OCI-LY1 (cell line): ENCODE results near the gene ING2.

Experiments used
- H2AFZ ChIP-seq: fragments of 200-600 bp; sonication (generic), shearing (Covaris generic); 2 replicates; pipeline ENCODE4 v1.6.0; 2014; ENCODE audit warnings: antibody characterized with exemption, mild to moderate bottlenecking, low read length
- H3F3A ChIP-seq: fragments of 200-600 bp; sonication (generic), shearing (Covaris generic); 2 replicates; pipeline ENCODE4 v1.6.0; 2014; ENCODE audit warnings: mild to moderate bottlenecking, antibody characterized with exemption, low read length, moderate library complexity; ENCODE audit not compliant: insufficient read depth
- H3K27ac ChIP-seq: fragments of 200-600 bp; sonication (generic); 2 replicates; pipeline ENCODE4 v1.5.1; 2014; ENCODE audit warnings: low read length, mixed run types, mild to moderate bottlenecking, low read depth; ENCODE audit not compliant: poor library complexity, severe bottlenecking
- H3K27me3 ChIP-seq: fragments of 200-600 bp; sonication (generic); 2 replicates; pipeline ENCODE4 v1.6.0; 2014; ENCODE audit warnings: antibody characterized with exemption, mild to moderate bottlenecking, low read length, moderate library complexity; ENCODE audit not compliant: insufficient read depth
- H3K36me3 ChIP-seq: fragments of 200-600 bp; sonication (generic); 2 replicates; pipeline ENCODE4 v1.6.1; 2014; ENCODE audit warnings: mild to moderate bottlenecking, antibody characterized with exemption, low read length, moderate library complexity, mixed read lengths; ENCODE audit not compliant: insufficient read depth
- H3K4me1 ChIP-seq: fragments of 200-600 bp; sonication (generic); 2 replicates; pipeline ENCODE4 v1.5.1; 2014; ENCODE audit warnings: mild to moderate bottlenecking, low read length, moderate library complexity; ENCODE audit not compliant: insufficient read depth, severe bottlenecking
- H3K4me2 ChIP-seq: fragments of 200-600 bp; sonication (generic), shearing (Covaris generic); 2 replicates; pipeline ENCODE4 v1.6.1; 2014; ENCODE audit warnings: low read length
- H3K4me3 ChIP-seq: fragments of 200-600 bp; sonication (generic); 2 replicates; pipeline ENCODE4 v1.5.1; 2014; ENCODE audit warnings: low read length, low read depth, mild to moderate bottlenecking, mixed read lengths; ENCODE audit not compliant: poor library complexity, severe bottlenecking
- H3K79me2 ChIP-seq: fragments of 200-600 bp; shearing (Covaris generic); 2 replicates; pipeline ENCODE4 v1.6.1; 2016; ENCODE audit warnings: mixed run types, low read length, mixed read lengths; ENCODE audit not compliant: insufficient read depth
- H3K9ac ChIP-seq: fragments of 200-600 bp; sonication (generic), shearing (Covaris generic); 2 replicates; pipeline ENCODE4 v1.6.1; 2014; ENCODE audit warnings: mild to moderate bottlenecking, low read length, mixed read lengths
- H3K9me2 ChIP-seq: fragments of 200-600 bp; sonication (generic), shearing (Covaris generic); 2 replicates; pipeline ENCODE4 v1.6.1; 2014; ENCODE audit warnings: low read depth, mild to moderate bottlenecking, low read length, mixed read lengths
- H3K9me3 ChIP-seq: fragments of 200-600 bp; shearing (Covaris generic); 2 replicates; pipeline ENCODE4 v1.6.1; 2014; ENCODE audit warnings: low read length, mixed read lengths
- H4K20me1 ChIP-seq: fragments of 200-600 bp; sonication (generic), shearing (Covaris generic); 2 replicates; pipeline ENCODE4 v1.6.0; 2016; ENCODE audit warnings: mild to moderate bottlenecking, low read length; ENCODE audit not compliant: insufficient read depth
- EZH2 ChIP-seq: fragments of 200-600 bp; sonication (generic), shearing (Covaris generic); IDR thresholded peaks from 2 replicates; pipeline ENCODE4 v1.8.0; 2017; ENCODE audit warnings: borderline replicate concordance, mixed run types, mild to moderate bottlenecking, antibody characterized with exemption, low read length, moderate library complexity, mixed read lengths
- TF ChIP-seq, protein P1 (sequence below): fragments of 200-600 bp; sonication (generic), shearing (Covaris generic); IDR thresholded peaks from 2 replicates; pipeline ENCODE4 v1.5.1; 2017; ENCODE audit warnings: mild to moderate bottlenecking, antibody characterized with exemption, low read length, moderate library complexity, mixed read lengths

The ING2 gene

GRCh38 chr4:183554346-183554686 is 49.5 kb downstream of the ING2 start:
- H2AFZ ChIP-seq: no peak overlapping the region
- no peak overlapping the region for H3K27ac ChIP-seq
- H3K4me2 ChIP-seq: no peak overlapping the region
- H3K9ac ChIP-seq: no peak overlapping the region
- H3K4me1 ChIP-seq: no peaks in the 10 kb centered on the region
- H3K36me3 ChIP-seq: no peaks in the 10 kb centered on the region
- no peaks in the 10 kb centered on the region for H3K9me2 ChIP-seq
- H3F3A ChIP-seq: no peaks in the 10 kb centered on the region
- H3K4me3 ChIP-seq: no peak overlapping the region
- TF ChIP-seq EZH2: no peak
- TF ChIP-seq, protein P1, sequence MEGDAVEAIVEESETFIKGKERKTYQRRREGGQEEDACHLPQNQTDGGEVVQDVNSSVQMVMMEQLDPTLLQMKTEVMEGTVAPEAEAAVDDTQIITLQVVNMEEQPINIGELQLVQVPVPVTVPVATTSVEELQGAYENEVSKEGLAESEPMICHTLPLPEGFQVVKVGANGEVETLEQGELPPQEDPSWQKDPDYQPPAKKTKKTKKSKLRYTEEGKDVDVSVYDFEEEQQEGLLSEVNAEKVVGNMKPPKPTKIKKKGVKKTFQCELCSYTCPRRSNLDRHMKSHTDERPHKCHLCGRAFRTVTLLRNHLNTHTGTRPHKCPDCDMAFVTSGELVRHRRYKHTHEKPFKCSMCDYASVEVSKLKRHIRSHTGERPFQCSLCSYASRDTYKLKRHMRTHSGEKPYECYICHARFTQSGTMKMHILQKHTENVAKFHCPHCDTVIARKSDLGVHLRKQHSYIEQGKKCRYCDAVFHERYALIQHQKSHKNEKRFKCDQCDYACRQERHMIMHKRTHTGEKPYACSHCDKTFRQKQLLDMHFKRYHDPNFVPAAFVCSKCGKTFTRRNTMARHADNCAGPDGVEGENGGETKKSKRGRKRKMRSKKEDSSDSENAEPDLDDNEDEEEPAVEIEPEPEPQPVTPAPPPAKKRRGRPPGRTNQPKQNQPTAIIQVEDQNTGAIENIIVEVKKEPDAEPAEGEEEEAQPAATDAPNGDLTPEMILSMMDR: no peak
- no peaks in the 10 kb centered on the region for H3K79me2 ChIP-seq
- no peaks in the 10 kb centered on the region for H3K27me3 ChIP-seq
- H4K20me1 ChIP-seq: no peaks in the 10 kb centered on the region
- no peaks in the 10 kb centered on the region for H3K9me3 ChIP-seq

GRCh38 chr4:183554878-183555585 is 50.2 kb downstream of the ING2 start:
- no peak overlapping the region for H2AFZ ChIP-seq
- no peaks in the 10 kb centered on the region for H3K79me2 ChIP-seq
- H3K9me2 ChIP-seq: no peaks in the 10 kb centered on the region
- H3K4me2 ChIP-seq: no peak overlapping the region
- no peak overlapping the region for H3K9ac ChIP-seq
- H3K4me3 ChIP-seq: no peak overlapping the region
- H3K27me3 ChIP-seq: no peaks in the 10 kb centered on the region
- no peak overlapping the region for H3K27ac ChIP-seq
- H3F3A ChIP-seq: no peaks in the 10 kb centered on the region
- no peaks in the 10 kb centered on the region for H3K4me1 ChIP-seq
- H3K9me3 ChIP-seq: no peaks in the 10 kb centered on the region
- no peaks in the 10 kb centered on the region for H4K20me1 ChIP-seq
- TF ChIP-seq, protein P1: no peak
- no peaks in the 10 kb centered on the region for H3K36me3 ChIP-seq

DNA sequence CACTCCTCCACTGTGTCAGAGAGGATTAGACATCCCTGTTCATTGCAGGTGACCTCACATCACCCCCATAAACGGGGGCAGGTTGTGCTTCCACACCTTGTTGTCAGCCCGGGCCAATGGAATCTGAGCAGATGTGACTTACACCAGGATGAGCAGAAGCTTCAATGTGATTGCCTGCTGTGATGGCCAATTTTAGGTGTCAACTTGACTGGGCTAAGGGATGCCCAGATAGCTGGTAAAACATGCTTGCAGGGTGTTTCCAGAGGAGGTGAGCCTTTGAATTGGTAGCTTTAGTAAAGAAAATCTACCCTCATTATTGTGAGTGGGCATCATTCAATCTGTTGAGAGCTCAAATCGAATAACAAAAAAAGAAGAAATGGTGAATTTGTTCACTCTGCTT is 52.1 kb downstream of the ING2 start:
- Histone ChIP-seq H3K9me2 (no peaks in the 10 kb centered on the region), H3K9ac (no peak overlapping the region), H3K9me3 (no peaks in the 10 kb centered on the region), H3K4me1 (no peaks in the 10 kb centered on the region), H3K79me2 (no peaks in the 10 kb centered on the region), H3K4me2 (no peak overlapping the region), H3K27ac (no peak overlapping the region), H3K36me3 (no peaks in the 10 kb centered on the region), H3F3A (no peaks in the 10 kb centered on the region), H2AFZ (no peak overlapping the region), H3K4me3 (no peak overlapping the region), H3K27me3 (no peaks in the 10 kb centered on the region), H4K20me1 (no peaks in the 10 kb centered on the region)
- TF ChIP-seq, protein P1: no peak
- TF ChIP-seq EZH2: no peak
